ENCODE data around the gene CCDC60.

CCDC60 gene

DNA sequence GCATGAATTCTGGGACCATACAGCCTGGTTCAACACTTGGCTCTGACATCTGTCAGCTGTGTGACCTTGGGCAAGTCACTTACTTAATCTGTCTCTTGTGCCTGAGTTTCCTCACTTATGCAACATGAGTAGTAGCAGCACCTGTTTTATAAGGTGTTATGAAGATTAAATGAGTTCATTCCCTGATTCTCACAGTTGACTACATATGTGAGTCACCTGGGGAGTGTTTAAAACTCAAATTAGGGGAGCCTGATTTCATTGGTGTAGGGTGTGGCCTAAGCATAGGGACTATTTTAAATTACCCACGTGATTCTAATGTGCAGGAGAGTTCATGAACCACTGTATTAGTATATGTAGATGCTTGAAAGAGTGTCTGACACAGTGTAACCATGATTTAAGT, 222.3 kb downstream of the CCDC60 start:
- no peak overlapping the region for H3K4me3 ChIP-seq (ENCODE audit: low read length)
- no peaks in the 10 kb centered on the region for H3K36me3 ChIP-seq (ENCODE audit: insufficient read depth, low read depth, low read length)
- H3K9me3 ChIP-seq (ENCODE audit: insufficient read depth, low read depth, low read length), result no peaks in the 10 kb centered on the region
- no peaks in the 10 kb centered on the region for H3K4me1 ChIP-seq (ENCODE audit: insufficient read depth, low read length)
- 0 out of 2 replicates have a peak, but pooled peaks cover 2% of the 10 kb centered on the region for H3K27me3 ChIP-seq (ENCODE audit: insufficient read depth, low read length)
- no peak overlapping the region for H3K9ac ChIP-seq (ENCODE audit: low read depth, low read length)
- H3K27ac ChIP-seq (ENCODE audit: low read length), result no peak overlapping the region

GRCh38 chr12:119565404-119565803, 230.9 kb downstream of the CCDC60 start:
- Histone ChIP-seq H3K27ac (ENCODE audit: low read length) (no peak overlapping the region), H3K4me1 (ENCODE audit: insufficient read depth, low read length) (no peaks in the 10 kb centered on the region), H3K9me3 (ENCODE audit: insufficient read depth, low read depth, low read length) (no peaks in the 10 kb centered on the region), H3K27me3 (ENCODE audit: insufficient read depth, low read length) (no peaks in the 10 kb centered on the region), H3K4me3 (ENCODE audit: low read length) (no peak overlapping the region), H3K9ac (ENCODE audit: low read depth, low read length) (no peak overlapping the region), H3K36me3 (ENCODE audit: insufficient read depth, low read depth, low read length) (no peaks in the 10 kb centered on the region)

GRCh38 chr12:119570771-119571170, 236.2 kb downstream of the CCDC60 start:
- H3K9me3 ChIP-seq (ENCODE audit: insufficient read depth, low read depth, low read length), result no peaks in the 10 kb centered on the region
- H3K9ac ChIP-seq (ENCODE audit: low read depth, low read length), result no peak overlapping the region
- no peaks in the 10 kb centered on the region for H3K27me3 ChIP-seq (ENCODE audit: insufficient read depth, low read length)
- no peak overlapping the region for H3K4me3 ChIP-seq (ENCODE audit: low read length)
- H3K36me3 ChIP-seq (ENCODE audit: insufficient read depth, low read depth, low read length), result no peaks in the 10 kb centered on the region
- H3K4me1 ChIP-seq (ENCODE audit: insufficient read depth, low read length), result no peaks in the 10 kb centered on the region
- H3K27ac ChIP-seq (ENCODE audit: low read length), result no peak overlapping the region

- Histone ChIP-seq H3K9me3 (ENCODE audit: insufficient read depth, low read depth, low read length) (no peaks in the 10 kb centered on the region), H3K36me3 (ENCODE audit: insufficient read depth, low read depth, low read length) (no peaks in the 10 kb centered on the region), H3K4me3 (ENCODE audit: low read length) (no peak overlapping the region), H3K9ac (ENCODE audit: low read depth, low read length) (no peak overlapping the region), H3K4me1 (ENCODE audit: insufficient read depth, low read length) (no peaks in the 10 kb centered on the region), H3K27me3 (ENCODE audit: insufficient read depth, low read length) (no peaks in the 10 kb centered on the region), H3K27ac (ENCODE audit: low read length) (no peak overlapping the region)
Measured at GRCh38 chr12:119573086-119573485, 238.6 kb downstream of the CCDC60 start.

DNA sequence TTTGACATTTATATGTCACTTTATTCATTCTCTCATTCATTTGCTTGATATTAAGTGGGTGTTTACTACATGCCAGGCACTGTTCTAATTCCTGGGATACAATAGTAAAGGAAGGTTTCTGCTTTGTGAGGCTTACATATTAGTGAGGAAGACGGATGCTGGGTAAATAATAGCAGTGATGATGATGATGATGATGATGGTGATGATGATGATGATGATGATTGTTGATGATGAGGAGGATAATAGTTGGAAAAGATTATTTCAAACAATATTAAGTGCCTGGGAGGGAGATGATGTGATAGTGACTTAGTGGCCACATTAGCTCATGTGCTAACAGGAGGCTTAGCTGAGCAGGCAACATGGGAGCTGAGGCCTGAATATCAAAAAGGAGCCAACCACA, 239.7 kb downstream of the CCDC60 start:
- Histone ChIP-seq H3K4me1 (ENCODE audit: insufficient read depth, low read length) (no peaks in the 10 kb centered on the region), H3K9me3 (ENCODE audit: insufficient read depth, low read depth, low read length) (no peaks in the 10 kb centered on the region), H3K27me3 (ENCODE audit: insufficient read depth, low read length) (no peaks in the 10 kb centered on the region), H3K27ac (ENCODE audit: low read length) (no peak overlapping the region), H3K36me3 (ENCODE audit: insufficient read depth, low read depth, low read length) (no peaks in the 10 kb centered on the region), H3K4me3 (ENCODE audit: low read length) (no peak overlapping the region), H3K9ac (ENCODE audit: low read depth, low read length) (no peak overlapping the region)

- no peaks in the 10 kb centered on the region for H3K9me3 ChIP-seq (ENCODE audit: insufficient read depth, low read depth, low read length)
- no peaks in the 10 kb centered on the region for H3K36me3 ChIP-seq (ENCODE audit: insufficient read depth, low read depth, low read length)
- H3K4me3 ChIP-seq (ENCODE audit: low read length), result no peak overlapping the region
- H3K27ac ChIP-seq (ENCODE audit: low read length), result no peak overlapping the region
- H3K9ac ChIP-seq (ENCODE audit: low read depth, low read length), result no peak overlapping the region
- no peaks in the 10 kb centered on the region for H3K4me1 ChIP-seq (ENCODE audit: insufficient read depth, low read length)
- H3K27me3 ChIP-seq (ENCODE audit: insufficient read depth, low read length), result no peaks in the 10 kb centered on the region
Measured at GRCh38 chr12:119576118-119576810, 241.7 kb downstream of the CCDC60 start.

- Histone ChIP-seq H3K4me3 (ENCODE audit: low read length) (no peak overlapping the region), H3K4me1 (ENCODE audit: insufficient read depth, low read length) (no peaks in the 10 kb centered on the region), H3K9ac (ENCODE audit: low read depth, low read length) (no peak overlapping the region), H3K27ac (ENCODE audit: low read length) (no peak overlapping the region), H3K27me3 (ENCODE audit: insufficient read depth, low read length) (no peaks in the 10 kb centered on the region; the same call in 1 of the 2 replicates), H3K36me3 (ENCODE audit: insufficient read depth, low read depth, low read length) (no peaks in the 10 kb centered on the region), H3K9me3 (ENCODE audit: insufficient read depth, low read depth, low read length) (no peaks in the 10 kb centered on the region)
Measured at GRCh38 chr12:119576915-119577314, 242.4 kb downstream of the CCDC60 start.

DNA sequence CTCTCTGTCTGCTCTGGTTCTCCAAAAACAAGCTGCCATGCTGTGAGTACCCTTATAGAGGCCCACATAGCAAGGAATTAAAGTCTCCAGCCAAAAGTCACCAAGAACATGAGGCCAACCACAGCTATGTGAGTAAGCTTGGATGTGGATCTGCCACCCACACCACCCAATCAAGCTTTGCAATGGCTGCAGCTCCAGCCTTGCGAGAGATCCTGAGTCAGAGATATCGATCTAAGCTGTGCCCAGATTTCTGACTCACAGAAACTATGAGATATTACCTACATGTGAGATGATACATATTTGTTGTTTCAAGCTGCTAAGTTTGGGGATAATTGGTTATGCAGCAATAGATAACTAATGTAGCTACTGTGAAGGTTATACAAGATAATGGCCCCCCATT, 243.6 kb downstream of the CCDC60 start:
- no peaks in the 10 kb centered on the region for H3K9me3 ChIP-seq (ENCODE audit: insufficient read depth, low read depth, low read length)
- no peaks in the 10 kb centered on the region; the same call in 1 of the 2 replicates for H3K27me3 ChIP-seq (ENCODE audit: insufficient read depth, low read length)
- no peak overlapping the region for H3K27ac ChIP-seq (ENCODE audit: low read length)
- no peaks in the 10 kb centered on the region for H3K4me1 ChIP-seq (ENCODE audit: insufficient read depth, low read length)
- H3K36me3 ChIP-seq (ENCODE audit: insufficient read depth, low read depth, low read length), result no peaks in the 10 kb centered on the region
- no peak overlapping the region for H3K4me3 ChIP-seq (ENCODE audit: low read length)
- no peak overlapping the region for H3K9ac ChIP-seq (ENCODE audit: low read depth, low read length)

DNA sequence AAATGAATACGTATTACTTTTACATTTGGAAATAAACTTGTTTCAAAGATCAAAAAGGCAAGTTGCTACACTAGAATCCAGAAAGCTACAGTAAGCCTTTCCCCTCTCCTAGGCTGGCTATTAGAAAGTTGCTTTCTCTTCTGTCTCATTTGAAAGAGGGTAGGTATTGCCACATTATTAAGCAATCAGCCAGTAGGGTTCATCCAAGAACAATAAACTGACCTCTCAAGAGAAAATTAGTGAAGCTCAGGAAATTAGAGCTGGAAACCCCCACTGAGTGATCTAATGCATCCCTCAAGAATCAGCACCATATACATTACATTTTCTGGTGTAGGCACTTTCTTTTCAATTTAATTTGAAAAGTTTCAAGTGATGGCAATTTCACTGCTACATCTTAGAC, 254.6 kb downstream of the CCDC60 start:
- Histone ChIP-seq H3K4me1 (ENCODE audit: insufficient read depth, low read length) (no peaks in the 10 kb centered on the region; the same call in 1 of the 2 replicates), H3K4me3 (ENCODE audit: low read length) (no peak overlapping the region), H3K9ac (ENCODE audit: low read depth, low read length) (no peak overlapping the region), H3K27me3 (ENCODE audit: insufficient read depth, low read length) (peaks cover 51% of the 10 kb centered on the region), H3K9me3 (ENCODE audit: insufficient read depth, low read depth, low read length) (no peaks in the 10 kb centered on the region), H3K27ac (ENCODE audit: low read length) (no peak overlapping the region), H3K36me3 (ENCODE audit: insufficient read depth, low read depth, low read length) (no peaks in the 10 kb centered on the region)

DNA sequence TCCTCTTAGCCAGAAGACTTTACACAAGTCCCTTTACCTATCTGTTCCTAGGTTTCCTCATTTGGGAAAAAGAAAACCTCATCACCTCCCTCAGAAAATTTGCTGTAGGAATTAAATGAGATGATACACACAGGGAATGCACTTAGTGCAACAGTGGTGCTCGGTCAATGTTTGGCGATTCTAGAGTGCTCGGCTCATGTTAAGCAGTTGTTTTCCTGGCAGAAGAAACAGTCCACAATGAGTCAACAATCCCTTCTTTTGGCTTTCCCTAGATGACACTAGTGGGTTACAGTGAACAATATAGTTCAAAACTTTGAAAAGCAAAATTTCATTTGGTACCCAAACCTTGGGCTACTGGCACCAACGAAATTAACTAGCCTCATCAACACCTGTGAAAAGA, 255.1 kb downstream of the CCDC60 start:
- no peaks in the 10 kb centered on the region; the same call in 1 of the 2 replicates for H3K4me1 ChIP-seq (ENCODE audit: insufficient read depth, low read length)
- no peaks in the 10 kb centered on the region for H3K9me3 ChIP-seq (ENCODE audit: insufficient read depth, low read depth, low read length)
- H3K27me3 ChIP-seq (ENCODE audit: insufficient read depth, low read length), result peaks cover 56% of the 10 kb centered on the region
- H3K36me3 ChIP-seq (ENCODE audit: insufficient read depth, low read depth, low read length), result no peaks in the 10 kb centered on the region
- H3K4me3 ChIP-seq (ENCODE audit: low read length), result no peak overlapping the region
- no peak overlapping the region for H3K27ac ChIP-seq (ENCODE audit: low read length)
- no peak overlapping the region for H3K9ac ChIP-seq (ENCODE audit: low read depth, low read length)

Data from iPS-20b (cell line).